ENCODE data around the gene EVA1C. TPM values are rescaled to one million over a fixed set of nuclear protein-coding genes. Genes with fewer than 3 reads are reported as not detected.

Gene EVA1C
- total and polyA plus RNA-seq, 9 of the 15 experiments (the other 6 are each of a cell fraction or from before 2014, with no cell fraction given) = 0.22 TPM; not detected in 8

- TF ChIP-seq MGA (IDR thresholded peaks at IDR 0.05) (no peak), ZNF696 (CRISPR knock-in tag; conservative IDR thresholded peaks at IDR 0.05) (no peak), RBFOX2 (IDR thresholded peaks at IDR 0.05; ENCODE audit: low read depth, low read length) (no peak), FOSL1 (tag; conservative IDR thresholded peaks at IDR 0.05) (peak; percentile 71), TAL1 (IDR thresholded peaks at IDR 0.05) (peak; percentile 40; the same call in 1 of the 2 replicates), NCOR1 (IDR thresholded peaks at IDR 0.05) (peak; percentile 35; the same call in 1 of the 2 replicates), RFX5 (IDR thresholded peaks at IDR 0.05; ENCODE audit: low read depth, low read length) (no peak), CBX1 (IDR thresholded peaks at IDR 0.05; ENCODE audit: low read depth) (no peak), EP300 (IDR thresholded peaks at IDR 0.05; ENCODE audit: low read length) (peak; percentile 19; the same call in 1 of the 2 replicates)
Measured at GRCh38 chr21:32468681-32469111, 56.2 kb downstream of the EVA1C start (continued).
